GM12875 (cell line): ENCODE results near the gene MUTYH.

Source experiments
- H3K4me3 ChIP-seq: one replicate; pipeline ENCODE4 v1.5.1; 2011; ENCODE audit warnings: low read depth, low read length, control low read depth
- TF ChIP-seq, protein P1 (sequence below): IDR thresholded peaks from 2 replicates; pipeline ENCODE4 v1.5.1; 2011; ENCODE audit warnings: low read depth, mild to moderate bottlenecking, control low read depth, inconsistent platforms, low read length, moderate library complexity, borderline replicate concordance; ENCODE audit not compliant: insufficient read depth

The MUTYH gene

DNA sequence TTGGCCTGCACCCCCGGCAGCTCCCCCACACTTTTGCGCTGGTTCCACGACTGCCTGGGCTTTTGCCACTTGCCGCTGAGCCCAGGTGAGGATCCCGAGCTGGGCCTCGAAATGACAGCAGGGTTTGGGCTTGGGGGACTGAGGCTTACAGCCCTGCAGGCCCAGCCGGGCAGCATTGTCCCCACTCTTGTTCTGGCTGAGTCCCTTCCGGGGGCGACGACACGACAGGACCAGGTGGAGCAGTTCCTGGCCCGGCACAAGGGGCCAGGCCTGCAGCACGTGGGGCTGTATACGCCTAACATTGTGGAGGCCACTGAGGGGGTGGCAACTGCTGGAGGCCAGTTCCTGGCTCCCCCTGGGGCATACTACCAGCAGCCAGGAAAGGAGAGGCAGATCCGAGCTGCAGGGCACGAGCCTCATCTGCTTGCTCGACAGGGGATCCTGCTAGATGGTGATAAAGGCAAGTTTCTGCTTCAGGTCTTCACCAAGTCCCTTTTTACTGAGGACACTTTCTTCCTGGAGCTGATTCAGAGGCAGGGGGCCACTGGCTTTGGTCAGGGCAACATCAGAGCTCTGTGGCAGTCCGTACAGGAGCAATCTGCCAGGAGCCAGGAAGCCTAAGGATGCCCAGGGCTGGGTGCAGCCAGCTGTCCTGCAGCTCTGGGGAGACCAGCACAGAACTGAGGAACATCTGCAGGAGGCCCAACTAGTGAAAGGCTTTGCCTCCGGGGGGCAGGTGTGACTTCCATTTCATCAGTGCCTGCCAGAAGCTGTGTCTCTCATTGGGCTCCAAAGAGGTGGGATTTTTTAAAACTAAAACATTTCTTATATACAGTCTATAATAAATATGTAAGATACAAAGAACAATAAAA is 12.4 kb downstream of the MUTYH start:
- TF ChIP-seq, protein P1, sequence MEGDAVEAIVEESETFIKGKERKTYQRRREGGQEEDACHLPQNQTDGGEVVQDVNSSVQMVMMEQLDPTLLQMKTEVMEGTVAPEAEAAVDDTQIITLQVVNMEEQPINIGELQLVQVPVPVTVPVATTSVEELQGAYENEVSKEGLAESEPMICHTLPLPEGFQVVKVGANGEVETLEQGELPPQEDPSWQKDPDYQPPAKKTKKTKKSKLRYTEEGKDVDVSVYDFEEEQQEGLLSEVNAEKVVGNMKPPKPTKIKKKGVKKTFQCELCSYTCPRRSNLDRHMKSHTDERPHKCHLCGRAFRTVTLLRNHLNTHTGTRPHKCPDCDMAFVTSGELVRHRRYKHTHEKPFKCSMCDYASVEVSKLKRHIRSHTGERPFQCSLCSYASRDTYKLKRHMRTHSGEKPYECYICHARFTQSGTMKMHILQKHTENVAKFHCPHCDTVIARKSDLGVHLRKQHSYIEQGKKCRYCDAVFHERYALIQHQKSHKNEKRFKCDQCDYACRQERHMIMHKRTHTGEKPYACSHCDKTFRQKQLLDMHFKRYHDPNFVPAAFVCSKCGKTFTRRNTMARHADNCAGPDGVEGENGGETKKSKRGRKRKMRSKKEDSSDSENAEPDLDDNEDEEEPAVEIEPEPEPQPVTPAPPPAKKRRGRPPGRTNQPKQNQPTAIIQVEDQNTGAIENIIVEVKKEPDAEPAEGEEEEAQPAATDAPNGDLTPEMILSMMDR: no peak
- peak overlapping the region; percentile 90 for H3K4me3 ChIP-seq

DNA sequence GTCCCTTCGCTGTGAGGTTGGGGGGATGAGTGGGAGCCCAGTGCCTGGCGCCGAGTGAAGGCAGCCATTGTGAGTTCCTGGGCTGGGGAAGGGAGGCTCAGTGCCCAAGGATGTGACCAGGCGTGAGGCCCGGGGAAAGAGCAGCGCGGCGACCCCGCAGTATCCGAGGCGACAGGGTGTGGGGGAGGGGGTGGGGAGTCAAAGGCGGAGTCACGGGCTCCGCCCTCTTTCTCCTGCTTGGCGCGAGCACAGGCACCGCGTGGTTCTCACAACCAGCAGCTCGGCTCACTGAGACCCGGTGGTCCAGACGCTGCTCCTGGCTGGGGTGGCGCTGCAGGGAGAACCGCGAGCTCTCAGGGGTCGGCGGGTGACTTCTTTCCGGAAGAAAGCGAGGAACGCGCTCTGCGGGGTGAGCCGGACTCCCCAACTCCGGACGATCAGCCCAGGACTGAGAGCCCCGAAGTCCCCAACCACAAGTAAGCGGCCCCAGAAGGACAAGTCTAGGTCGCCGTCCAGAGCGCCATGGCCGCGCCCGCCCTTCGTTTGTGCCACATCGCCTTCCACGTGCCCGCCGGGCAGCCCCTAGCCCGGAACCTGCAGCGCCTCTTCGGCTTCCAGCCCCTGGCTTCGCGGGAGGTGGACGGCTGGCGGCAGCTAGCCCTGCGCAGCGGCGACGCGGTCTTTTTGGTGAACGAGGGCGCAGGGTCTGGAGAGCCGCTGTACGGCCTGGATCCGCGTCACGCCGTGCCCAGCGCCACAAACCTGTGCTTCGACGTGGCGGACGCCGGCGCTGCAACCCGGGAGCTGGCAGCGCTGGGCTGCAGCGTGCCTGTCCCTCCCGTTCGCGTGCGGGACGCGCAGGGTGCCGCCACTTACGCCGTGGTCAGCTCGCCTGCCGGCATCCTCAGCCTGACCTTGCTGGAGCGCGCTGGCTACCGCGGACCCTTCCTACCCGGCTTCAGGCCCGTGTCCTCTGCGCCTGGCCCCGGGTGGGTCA is 13.3 kb downstream of the MUTYH start, which contains the start of gene HPDL:
TSS of gene HPDL (plus strand) at position 269 of the 997 bp plus-strand sequence. CDS start at position 523, 254 bp downstream.
- TF ChIP-seq, protein P1: no peak
- peak within 1 kb of the TSS; percentile 90 for H3K4me3 ChIP-seq

DNA sequence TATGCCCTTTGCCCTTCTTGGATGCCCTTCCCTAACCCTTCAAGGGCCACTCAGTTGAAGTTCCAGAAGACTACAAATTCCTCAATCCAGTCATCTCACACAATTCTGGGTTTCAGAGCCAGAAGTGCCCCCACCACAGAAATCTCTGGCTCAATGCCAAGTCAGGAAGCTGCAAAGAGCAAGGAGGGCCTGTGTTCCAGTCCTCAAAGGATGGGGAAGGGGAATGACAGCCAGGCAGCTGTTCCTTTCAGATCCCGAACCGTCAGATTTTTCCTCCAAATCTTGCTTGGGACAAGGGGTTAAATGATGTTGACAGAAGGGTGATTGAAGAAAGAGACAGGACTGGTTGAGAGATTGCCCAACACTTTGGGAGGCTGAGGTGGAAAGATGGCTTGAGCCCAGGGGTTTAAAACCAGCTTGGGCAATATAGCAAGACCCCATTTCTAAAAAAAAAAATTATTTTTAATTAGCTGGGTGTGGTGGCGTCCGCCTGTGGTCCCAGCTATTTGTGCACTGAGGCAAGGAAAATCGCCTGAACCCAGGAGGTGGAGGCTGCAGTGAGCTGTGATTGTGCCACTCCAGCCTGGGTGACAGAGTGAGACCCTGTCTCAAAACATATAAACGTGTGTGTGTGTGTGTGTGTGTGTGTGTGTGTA is 14.3 kb downstream of the MUTYH start:
- no peak overlapping the region for H3K4me3 ChIP-seq
- TF ChIP-seq, protein P1: no peak

DNA sequence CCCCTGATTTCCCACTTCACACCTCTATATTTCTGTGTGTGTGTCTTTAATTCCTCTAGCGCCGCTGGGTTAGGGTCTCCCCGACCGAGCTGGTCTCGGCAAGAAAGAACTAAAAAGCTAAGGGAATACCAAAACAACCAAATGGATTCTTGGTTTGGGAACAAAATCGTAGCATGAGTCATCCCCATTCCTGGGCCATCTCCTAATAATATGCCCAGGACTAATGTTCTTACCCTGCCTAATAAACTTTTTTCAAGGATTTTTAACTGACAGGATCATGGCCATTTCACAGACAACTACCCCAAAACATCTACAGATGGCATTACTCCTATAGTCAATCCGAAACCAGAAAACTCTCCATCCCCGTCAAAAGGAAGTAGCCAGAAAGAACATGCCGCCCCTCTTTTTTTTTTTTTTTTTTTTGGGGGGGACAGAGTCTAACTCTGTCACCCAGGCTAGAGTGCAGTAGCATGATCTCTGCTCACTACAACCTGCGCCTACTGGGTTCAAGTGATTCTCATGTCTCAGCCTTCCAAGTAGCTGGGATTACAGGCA is 17.7 kb downstream of the MUTYH start:
- no peak overlapping the region for H3K4me3 ChIP-seq
- TF ChIP-seq, protein P1: no peak

DNA sequence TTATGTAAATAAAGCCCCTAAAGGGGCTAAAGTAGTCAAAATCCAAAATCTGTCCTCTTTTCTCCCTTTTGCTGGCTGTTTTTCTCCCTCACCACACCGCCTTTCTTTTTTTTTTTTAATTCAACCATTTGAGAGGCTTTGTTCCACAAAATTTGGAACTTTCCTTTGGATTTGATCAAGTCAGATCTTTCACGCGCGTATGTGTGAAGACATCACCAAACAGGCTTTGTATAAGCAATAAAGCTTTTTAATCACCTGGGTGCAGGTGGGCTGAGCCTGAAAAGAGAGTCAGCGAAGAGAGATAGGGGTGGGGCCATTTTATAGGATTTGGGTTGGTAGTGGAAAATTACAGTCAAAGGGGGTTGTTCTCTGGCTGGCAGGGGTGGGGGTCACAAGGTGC is 18.8 kb downstream of the MUTYH start:
- TF ChIP-seq, protein P1: no peak
- no peak overlapping the region for H3K4me3 ChIP-seq

DNA sequence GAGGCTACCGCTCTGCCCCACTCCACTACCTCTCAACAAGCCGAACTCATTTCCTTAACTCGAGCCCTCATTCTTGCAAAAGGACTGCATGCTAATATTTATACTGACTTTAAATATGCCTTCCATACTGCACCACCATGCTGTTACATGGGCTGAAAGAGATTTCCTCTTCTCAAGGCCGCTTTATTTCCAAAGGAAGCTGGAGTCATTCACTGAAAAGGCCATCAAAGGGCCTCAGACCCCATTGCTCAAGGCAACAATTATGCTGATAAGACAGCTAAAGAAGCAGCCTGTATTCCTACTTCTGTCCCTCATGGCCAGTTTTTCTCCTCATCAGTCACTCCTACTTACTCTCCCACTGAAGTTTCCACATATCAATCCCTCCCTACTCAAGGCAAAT is 20.5 kb downstream of the MUTYH start:
- TF ChIP-seq, protein P1: no peak
- no peak overlapping the region for H3K4me3 ChIP-seq
